ENCODE measurements around the gene AADACL4. TPM values are rescaled to one million over a fixed set of nuclear protein-coding genes. Genes with fewer than 3 reads are reported as not detected.

Gene AADACL4
- total RNA-seq, 1 experiment from 2014 or later, result not detected

GRCh38 chr1:12617901-12618660 lies 25.8 kb upstream of the AADACL4 start, which contains the start of gene DHRS3:
Gene DHRS3, minus strand, starts transcription at chr1:12618210. Its CDS starts 862 bp downstream, at chr1:12617348.
- CTCF ChIA-PET, result interaction anchor here (0.5 to 1.4 kb wide), 3 partner anchors 19 to 346 kb away, joined by 3 to 4 read pairs (median 4); no protein-coding TSS in a partner anchor
- DNase-seq (ENCODE audit: low read depth, low spot score) (no peak), ATAC-seq (peak; percentile 77)
- intact Hi-C loops (cut with micrococcal nuclease; ENCODE audit: unreplicated experiment), result loop anchor here (2.0 kb wide), 1 partner anchor 23 kb away; no protein-coding TSS in a partner anchor
- Histone ChIP-seq H3K36me3 (ENCODE audit: control insufficient read depth, insufficient read depth, low read length) (peaks cover 2% of the 10 kb centered on the region; the same call in 1 of the 2 replicates), H3K27ac (ENCODE audit: low read length) (peak within 1 kb of the TSS; percentile 95), H3K9me3 (ENCODE audit: control insufficient read depth, insufficient read depth, low read depth, low read length) (no peaks in the 10 kb centered on the region), H3K4me3 (ENCODE audit: low read depth in 2 of 2, low read length in 2 of 2) (peak within 1 kb of the TSS; percentile 92 to 95), H3K4me1 (ENCODE audit: control insufficient read depth, insufficient read depth, low read length) (peaks cover 64% of the 10 kb centered on the region), H3K27me3 (ENCODE audit: control insufficient read depth, insufficient read depth, low read length) (no peaks in the 10 kb centered on the region)
- BruUV-seq (replicated peaks), result no TSS peak
- in situ Hi-C loops (cut with HindIII; ENCODE audit: low pct_unique_long_range_greater_than_20kb, low sequenced_read_pairs), result no loop called here
- POLR2A ChIA-PET, result interaction anchor here (0.6 kb wide), 2 partner anchors 70 to 287 kb away, joined by 7 to 15 read pairs; no protein-coding TSS in a partner anchor
- TF ChIP-seq TCF7L2 (IDR thresholded peaks at IDR 0.05; ENCODE audit: low read depth, low read length) (peak; percentile 90), SIN3A (IDR thresholded peaks at IDR 0.05; ENCODE audit: borderline replicate concordance, insufficient read depth, low read depth, low read length) (peak; percentile 80; the same call in 1 of the 2 replicates), CTCF (IDR thresholded peaks at IDR 0.05) (no peak), POLR2AphosphoS5 (IDR thresholded peaks at IDR 0.05; ENCODE audit: low read depth, low read length) (peak; percentile 73), REST (IDR thresholded peaks at IDR 0.05; ENCODE audit: insufficient read depth in 1 of 2, low read depth in 2 of 2, low read length in 1 of 2) (0 out of 4 replicates have a peak, but pooled peaks of 1 of the 2 experiments have one; percentile 44)

- Histone ChIP-seq H3K4me1 (ENCODE audit: control insufficient read depth, insufficient read depth, low read length) (peaks cover 60% of the 10 kb centered on the region), H3K27me3 (ENCODE audit: control insufficient read depth, insufficient read depth, low read length) (no peaks in the 10 kb centered on the region), H3K4me3 (ENCODE audit: low read depth in 2 of 2, low read length in 2 of 2) (peak overlapping the region; percentile 92 to 95), H3K27ac (ENCODE audit: low read length) (peak overlapping the region; percentile 95), H3K9me3 (ENCODE audit: control insufficient read depth, insufficient read depth, low read depth, low read length) (no peaks in the 10 kb centered on the region), H3K36me3 (ENCODE audit: control insufficient read depth, insufficient read depth, low read length) (peaks cover 2% of the 10 kb centered on the region; the same call in 1 of the 2 replicates)
- in situ Hi-C loops (cut with HindIII; ENCODE audit: low pct_unique_long_range_greater_than_20kb, low sequenced_read_pairs), result no loop called here
- no TSS peak for BruUV-seq (replicated peaks)
- CTCF ChIA-PET, result interaction anchor here (0.7 to 1.4 kb wide), 2 partner anchors 20 to 24 kb away, joined by 3 to 4 read pairs; no protein-coding TSS in a partner anchor
- ATAC-seq (no peak; the same call in 1 of the 2 replicates), DNase-seq (ENCODE audit: low read depth, low spot score) (no peak)
- TF ChIP-seq CTCF (IDR thresholded peaks at IDR 0.05) (no peak), REST (IDR thresholded peaks at IDR 0.05; ENCODE audit: insufficient read depth in 1 of 2, low read depth in 2 of 2, low read length in 1 of 2) (no peak), SIN3A (IDR thresholded peaks at IDR 0.05; ENCODE audit: borderline replicate concordance, insufficient read depth, low read depth, low read length) (no peak), POLR2AphosphoS5 (IDR thresholded peaks at IDR 0.05; ENCODE audit: low read depth, low read length) (no peak), TCF7L2 (IDR thresholded peaks at IDR 0.05; ENCODE audit: low read depth, low read length) (no peak)
- POLR2A ChIA-PET, result no interaction called here
- intact Hi-C loops (cut with micrococcal nuclease; ENCODE audit: unreplicated experiment), result loop anchor here (2.0 kb wide), 1 partner anchor 24 kb away; no protein-coding TSS in a partner anchor
Observed at GRCh38 chr1:12618661-12618964, 25.3 kb upstream of the AADACL4 start.

Data from Panc1 (cell line).